HG02610 (cell line): Measurements from ENCODE around the gene CNTFR.
"Not testable (repeated sequence)": the region's sequence is repeated elsewhere in the genome, so short reads cannot be mapped to it uniquely, and the experiment has no call there.

Experiments used
- ATAC-seq: cut with Tn5 transposase; IDR thresholded peaks from one replicate; pipeline ENCODE4 v1.9.1; 2021; ENCODE audit warnings: mild to moderate bottlenecking, moderate library complexity; ENCODE audit not compliant: unreplicated experiment

The CNTFR gene

GRCh38 chr9:34555500-34555899, 34.0 kb downstream of the CNTFR start:
- ATAC-seq: no peak

DNA sequence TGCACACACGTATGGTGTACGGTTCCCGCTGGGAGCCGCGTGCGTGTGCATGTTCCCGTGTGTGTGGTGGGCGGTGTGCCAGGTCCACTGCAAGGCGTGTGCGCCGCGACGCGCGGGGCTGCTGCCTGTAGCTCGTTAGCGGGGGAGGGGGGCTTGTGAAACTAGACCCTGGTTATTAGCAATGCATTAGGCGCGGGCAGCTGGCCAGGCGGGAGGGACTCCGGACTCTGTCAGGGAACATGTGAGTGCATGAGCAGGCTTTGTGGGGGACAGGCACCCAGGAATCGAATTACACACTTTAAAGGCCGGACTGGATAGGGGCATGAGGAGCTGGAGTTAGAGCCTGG, 34.5 kb downstream of the CNTFR start:
- ATAC-seq: no peak

- no peak for ATAC-seq
Measured at GRCh38 chr9:34554211-34555001, 35.1 kb downstream of the CNTFR start.

DNA sequence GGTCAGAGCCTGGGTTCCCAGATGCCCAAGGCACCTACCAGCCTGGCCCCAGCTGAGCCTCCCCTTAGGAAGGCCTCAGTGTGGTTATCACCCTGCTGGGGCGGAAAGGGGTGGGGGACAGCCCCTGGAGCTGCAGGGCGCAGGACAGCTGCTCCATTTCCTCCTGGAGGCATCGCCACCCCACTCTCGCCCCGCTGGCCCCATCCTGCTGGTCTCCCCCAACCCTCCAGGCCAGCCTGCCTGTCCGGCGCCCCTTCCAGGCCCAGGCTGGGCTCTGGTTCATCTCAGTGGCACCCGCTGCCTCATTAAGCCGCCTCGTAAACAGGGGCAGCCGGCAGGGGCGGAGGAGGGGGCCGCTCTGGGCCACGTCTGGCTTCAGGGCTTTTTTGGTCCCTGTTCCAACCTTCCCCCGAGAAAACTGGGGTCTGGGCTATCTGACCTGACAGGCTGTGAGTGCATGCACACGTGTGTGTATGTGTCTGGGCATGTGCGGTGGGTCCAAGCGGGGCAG, 36.0 kb downstream of the CNTFR start:
- no peak for ATAC-seq

GRCh38 chr9:34552986-34553385, 36.5 kb downstream of the CNTFR start:
- no peak for ATAC-seq

- no peak for ATAC-seq
Measured at GRCh38 chr9:34552606-34552981, 36.9 kb downstream of the CNTFR start.

DNA sequence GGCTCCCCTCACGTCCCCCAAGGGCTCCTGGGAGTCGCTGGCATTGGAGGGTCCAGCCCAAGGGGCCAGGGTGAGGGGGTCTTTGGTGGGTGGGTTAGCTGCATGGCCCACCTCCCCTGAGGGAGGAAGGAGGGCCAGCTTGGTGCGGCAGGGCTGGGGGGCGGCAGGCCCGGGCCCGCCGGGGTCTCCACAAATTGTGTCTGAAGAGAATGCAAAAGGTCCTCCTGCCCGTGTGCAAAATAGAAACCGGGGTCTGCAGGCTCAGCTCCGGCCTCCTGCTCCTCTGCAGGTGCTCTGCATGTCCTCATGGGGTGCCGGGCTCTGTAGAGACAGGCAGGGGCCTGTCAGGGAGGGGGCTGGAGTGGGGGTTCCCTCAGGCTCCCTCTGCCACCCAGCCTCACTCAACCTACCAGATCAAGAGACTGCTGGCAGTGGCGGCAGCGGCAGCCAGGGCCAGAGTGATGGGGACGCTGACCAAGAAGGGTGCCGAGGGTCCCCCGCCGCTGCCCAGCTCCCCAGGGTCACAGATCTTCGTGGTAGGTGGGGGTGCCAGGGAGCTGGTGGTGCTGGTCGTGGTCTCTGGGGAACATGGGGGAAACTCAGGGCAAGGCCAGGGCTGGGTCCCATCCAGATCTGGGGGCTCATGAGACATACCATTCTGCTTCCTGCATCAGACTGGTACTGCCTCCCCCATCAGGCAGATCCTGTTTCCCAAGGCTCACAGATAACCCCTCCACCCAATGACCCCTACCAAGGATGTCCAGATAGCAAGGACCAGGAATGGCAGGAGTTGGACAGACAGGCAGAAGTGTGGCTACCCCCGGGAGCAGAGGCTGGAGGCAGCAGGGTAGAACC, 37.5 kb downstream of the CNTFR start:
- no peak for ATAC-seq

GRCh38 chr9:34550681-34551270, 38.7 kb downstream of the CNTFR start:
- no peak for ATAC-seq

GRCh38 chr9:34550016-34550680, 39.4 kb downstream of the CNTFR start:
- ATAC-seq: no peak

DNA sequence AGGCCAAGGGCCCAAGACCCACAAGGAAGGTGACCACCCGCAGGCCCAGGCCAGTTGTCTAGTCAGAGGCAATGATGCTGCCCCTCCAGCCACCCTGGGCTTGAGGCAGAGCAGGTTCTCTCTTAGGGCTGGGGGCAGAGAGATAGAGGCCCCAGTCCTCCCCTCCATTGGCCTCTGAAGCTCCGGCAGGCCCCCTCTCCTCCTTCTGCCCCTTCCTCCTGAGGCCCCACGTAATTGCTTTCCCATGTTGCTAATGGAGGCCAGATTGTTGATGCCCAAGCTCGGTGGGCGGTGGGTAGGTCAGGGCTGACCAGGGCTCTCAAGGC, 40.2 kb downstream of the CNTFR start:
- no peak for ATAC-seq

GRCh38 chr9:34547960-34548611, 41.4 kb downstream of the CNTFR start:
- ATAC-seq: no peak

GRCh38 chr9:34546834-34547827, 42.4 kb downstream of the CNTFR start:
- ATAC-seq: no peak

DNA sequence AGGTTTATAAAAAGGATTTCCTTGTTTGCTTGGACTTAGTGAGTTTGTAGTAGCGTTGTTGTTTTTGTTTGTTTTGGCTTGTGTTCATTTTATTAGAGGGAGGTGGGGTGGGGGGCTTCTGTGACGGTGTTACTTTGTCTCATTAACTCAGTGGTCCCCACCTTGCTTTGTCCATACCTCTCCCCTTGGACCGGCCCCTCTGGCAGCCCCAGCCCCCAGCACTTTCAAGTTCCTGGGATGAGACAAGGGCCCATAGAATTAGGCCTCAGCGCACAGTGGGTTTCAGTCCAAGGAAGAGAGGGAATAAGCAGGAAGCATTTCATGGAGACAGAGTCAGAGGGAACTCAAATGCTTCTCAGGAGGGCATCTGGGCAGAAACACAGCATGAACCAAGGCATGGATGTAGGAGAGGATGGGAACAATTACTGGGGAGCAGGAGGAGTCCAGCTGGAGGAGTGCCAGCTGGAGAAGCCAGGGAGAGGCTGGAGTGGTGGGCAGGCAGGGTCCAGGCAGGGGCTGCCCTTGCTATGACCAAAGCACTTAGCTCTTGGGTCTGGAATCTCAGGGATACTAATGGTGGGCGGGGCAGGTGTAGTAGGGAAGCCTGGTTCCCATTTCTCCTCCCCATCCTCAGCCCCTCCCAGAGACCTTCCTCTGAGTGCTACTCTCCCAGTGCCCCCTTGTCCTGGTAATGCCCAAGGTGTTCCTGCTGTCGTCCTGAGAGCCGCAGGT, 43.3 kb downstream of the CNTFR start:
- ATAC-seq: no peak

GRCh38 chr9:34545497-34545896, 44.0 kb downstream of the CNTFR start:
- no peak for ATAC-seq

GRCh38 chr9:34544035-34544434, 45.5 kb downstream of the CNTFR start:
- no peak for ATAC-seq

DNA sequence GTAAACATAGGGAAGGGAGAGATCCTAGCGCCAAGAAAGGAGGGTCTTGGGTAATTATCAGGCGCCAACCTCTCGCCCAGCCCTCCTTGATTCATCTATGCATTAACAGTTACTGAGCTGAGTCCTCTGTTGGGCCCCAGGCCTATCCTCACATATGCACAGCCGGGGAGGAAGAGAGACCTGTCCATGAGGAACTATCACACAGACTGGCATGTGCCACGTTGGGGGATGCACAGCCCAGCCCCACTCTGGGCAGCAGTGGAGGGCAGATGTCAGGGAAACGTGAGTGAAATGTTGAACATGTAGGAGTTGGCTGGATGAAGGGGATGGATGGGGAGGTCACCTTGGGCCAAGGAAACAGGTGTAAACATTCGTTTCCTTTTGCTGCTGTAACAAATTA, 48.0 kb downstream of the CNTFR start:
- ATAC-seq: no peak

DNA sequence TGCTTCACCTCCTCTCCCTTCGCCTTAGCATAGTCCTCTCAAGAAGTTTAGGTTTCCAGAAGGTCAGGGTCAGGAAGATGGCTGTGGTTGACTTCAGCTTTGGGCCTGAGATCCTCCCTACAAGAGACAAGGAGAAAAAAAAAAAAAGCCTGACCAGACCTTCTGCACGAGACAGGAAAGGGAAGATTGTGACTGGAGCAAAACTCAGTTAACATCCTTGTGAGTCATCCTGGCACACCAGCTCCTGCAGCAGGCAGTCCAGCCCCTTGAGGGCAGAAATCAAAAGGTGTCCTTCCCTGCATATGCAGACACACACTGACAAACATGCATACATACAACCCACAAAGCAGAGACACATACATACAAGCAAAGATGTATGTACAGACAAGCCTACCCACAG, 48.7 kb downstream of the CNTFR start:
- ATAC-seq: no peak

DNA sequence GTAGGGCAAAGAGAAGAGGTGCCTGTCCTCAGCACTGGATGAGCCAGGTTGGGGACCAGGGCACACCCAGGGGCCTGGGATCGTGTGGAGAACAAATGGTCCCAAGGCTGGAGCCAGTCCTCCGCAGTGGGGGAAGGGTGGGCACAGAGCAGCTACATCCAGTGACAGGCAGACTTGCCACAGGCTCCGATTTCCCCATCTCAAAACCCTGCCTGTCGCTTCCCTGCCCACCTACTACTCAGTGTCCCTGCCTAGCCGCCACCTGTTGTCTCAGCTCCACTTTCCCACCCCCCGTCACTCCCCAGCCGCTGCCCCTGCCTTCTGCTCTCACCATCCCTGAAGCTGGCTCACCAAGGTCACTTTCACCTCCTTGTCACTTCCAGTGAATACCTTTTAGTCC, 52.8 kb downstream of the CNTFR start:
- ATAC-seq: no peak

- not testable (repeated sequence) for ATAC-seq
Measured at GRCh38 chr9:34532041-34532440, 57.5 kb downstream of the CNTFR start.
